Ascending aorta (tissue), 2 donors: ENCODE data around the gene PLEKHH2. TPM values are rescaled to one million over a fixed set of nuclear protein-coding genes. Genes with fewer than 3 reads are reported as not detected.
A peak's percentile ranks its signal among the peaks of the same experiment; 100 is the strongest.
"Not testable (repeated sequence)": the region's sequence is repeated elsewhere in the genome, so short reads cannot be mapped to it uniquely, and the experiment has no call there.

Experiments
- DNase-seq, 2 donors: peaks; one replicate each; pipeline ENCODE4 v3.0.0-alpha.2; 2019; ENCODE audit warnings: low spot score in 2 of 2
- H3K27ac ChIP-seq, 2 donors: fragments of 200-600 bp; sonication (generic); one replicate each; pipeline ENCODE4 v1.5.1; 2016 to 2017; ENCODE audit warnings: mild to moderate bottlenecking in 1 of 2
- H3K27me3 ChIP-seq: fragments of 200-600 bp; sonication (generic); one replicate; pipeline ENCODE4 v1.5.1; 2017
- H3K36me3 ChIP-seq, 2 donors: fragments of 200-600 bp; sonication (generic); one replicate each; pipeline ENCODE4 v1.5.1; 2016
- H3K4me1 ChIP-seq, 2 donors: fragments of 200-600 bp; sonication (generic); one replicate each; pipeline ENCODE4 v1.5.1; 2016 to 2017; ENCODE audit warnings: mild to moderate bottlenecking in 1 of 2
- H3K4me3 ChIP-seq, 2 donors: fragments of 200-600 bp; sonication (generic); one replicate each; pipeline ENCODE4 v1.5.1; 2016 to 2017; ENCODE audit warnings: mild to moderate bottlenecking in 1 of 2
- H3K9me3 ChIP-seq, 2 donors: fragments of 200-600 bp; sonication (generic); one replicate each; pipeline ENCODE4 v1.5.1; 2016
- intact Hi-C: fragments of 100-400 bp; cut with DNase I; formaldehyde crosslinking; loops from one replicate; pipeline ENCODE4 v1.15.1; 2023
- total RNA-seq: library from RNA; depleted of rRNA; stranded (reverse); fragments of >200 nt; gene quantifications from one replicate; pipeline ENCODE4 v1.1.0, GENCODE V29; 2016
- TF ChIP-seq, protein P1 (sequence below), 3 experiments: fragments of 200-600 bp in 2 of 3; fragments of 450-650 bp in 1 of 3; sonication (generic) in 2 of 3; IDR thresholded peaks; one replicate each; pipeline ENCODE4 v1.5.1; 2016 to 2019; ENCODE audit warnings: antibody characterized with exemption in 3 of 3, mild to moderate bottlenecking in 1 of 3, moderate library complexity in 1 of 3

Gene PLEKHH2
- total RNA-seq, 1 donor from 2014 or later, result 15.0 TPM

GRCh38 chr2:43685357-43685756 lies 48.3 kb downstream of the PLEKHH2 start:
- TF ChIP-seq, protein P1, sequence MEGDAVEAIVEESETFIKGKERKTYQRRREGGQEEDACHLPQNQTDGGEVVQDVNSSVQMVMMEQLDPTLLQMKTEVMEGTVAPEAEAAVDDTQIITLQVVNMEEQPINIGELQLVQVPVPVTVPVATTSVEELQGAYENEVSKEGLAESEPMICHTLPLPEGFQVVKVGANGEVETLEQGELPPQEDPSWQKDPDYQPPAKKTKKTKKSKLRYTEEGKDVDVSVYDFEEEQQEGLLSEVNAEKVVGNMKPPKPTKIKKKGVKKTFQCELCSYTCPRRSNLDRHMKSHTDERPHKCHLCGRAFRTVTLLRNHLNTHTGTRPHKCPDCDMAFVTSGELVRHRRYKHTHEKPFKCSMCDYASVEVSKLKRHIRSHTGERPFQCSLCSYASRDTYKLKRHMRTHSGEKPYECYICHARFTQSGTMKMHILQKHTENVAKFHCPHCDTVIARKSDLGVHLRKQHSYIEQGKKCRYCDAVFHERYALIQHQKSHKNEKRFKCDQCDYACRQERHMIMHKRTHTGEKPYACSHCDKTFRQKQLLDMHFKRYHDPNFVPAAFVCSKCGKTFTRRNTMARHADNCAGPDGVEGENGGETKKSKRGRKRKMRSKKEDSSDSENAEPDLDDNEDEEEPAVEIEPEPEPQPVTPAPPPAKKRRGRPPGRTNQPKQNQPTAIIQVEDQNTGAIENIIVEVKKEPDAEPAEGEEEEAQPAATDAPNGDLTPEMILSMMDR (IDR thresholded peaks at IDR 0.05), result no peak
- no peak overlapping the region for H3K27ac ChIP-seq
- no peaks in the 10 kb centered on the region for H3K36me3 ChIP-seq
- no peak for DNase-seq
- H3K9me3 ChIP-seq, result no peaks in the 10 kb centered on the region
- no peaks in the 10 kb centered on the region for H3K4me1 ChIP-seq
- intact Hi-C loops, result no loop called here
- H3K4me3 ChIP-seq, result no peak overlapping the region
- no peaks in the 10 kb centered on the region for H3K27me3 ChIP-seq

- Histone ChIP-seq H3K4me3 (no peak overlapping the region), H3K27ac (no peak overlapping the region), H3K9me3 (no peaks in the 10 kb centered on the region), H3K27me3 (no peaks in the 10 kb centered on the region), H3K4me1 (no peaks in the 10 kb centered on the region), H3K36me3 (no peaks in the 10 kb centered on the region)
- no peak for DNase-seq
- intact Hi-C loops, result no loop called here
- TF ChIP-seq, protein P1 (IDR thresholded peaks at IDR 0.05), result no peak
These were observed 52.9 kb downstream of the PLEKHH2 start for GRCh38 chr2:43689999-43690398.

DNA sequence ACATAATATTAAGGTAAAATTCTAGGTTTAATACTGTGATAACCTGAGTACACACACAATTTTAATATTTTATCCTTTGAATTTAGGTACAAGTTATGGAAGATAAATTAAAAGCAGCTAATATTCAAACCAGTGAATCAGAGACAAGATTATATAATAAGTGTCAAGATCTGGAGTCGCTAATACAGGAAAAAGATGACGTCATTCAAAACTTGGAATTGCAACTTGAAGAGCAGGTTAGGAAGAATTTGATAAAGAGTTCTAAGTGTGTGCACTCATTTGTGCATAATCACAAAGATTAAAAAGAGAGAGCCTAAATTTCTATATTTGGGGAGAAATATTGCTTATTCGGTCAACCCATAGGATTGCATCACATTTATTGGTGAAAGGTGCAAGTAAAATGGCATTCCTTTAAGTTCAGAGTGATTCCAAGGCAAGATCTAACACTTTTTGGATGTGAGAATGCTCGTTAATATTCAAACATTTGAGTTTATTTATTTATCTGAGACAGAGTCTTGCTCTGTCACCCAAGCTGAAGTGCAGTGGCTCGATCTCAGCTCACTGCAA lies 55.5 kb downstream of the PLEKHH2 start:
- H3K4me3 ChIP-seq, result no peak overlapping the region
- intact Hi-C loops, result no loop called here

DNA sequence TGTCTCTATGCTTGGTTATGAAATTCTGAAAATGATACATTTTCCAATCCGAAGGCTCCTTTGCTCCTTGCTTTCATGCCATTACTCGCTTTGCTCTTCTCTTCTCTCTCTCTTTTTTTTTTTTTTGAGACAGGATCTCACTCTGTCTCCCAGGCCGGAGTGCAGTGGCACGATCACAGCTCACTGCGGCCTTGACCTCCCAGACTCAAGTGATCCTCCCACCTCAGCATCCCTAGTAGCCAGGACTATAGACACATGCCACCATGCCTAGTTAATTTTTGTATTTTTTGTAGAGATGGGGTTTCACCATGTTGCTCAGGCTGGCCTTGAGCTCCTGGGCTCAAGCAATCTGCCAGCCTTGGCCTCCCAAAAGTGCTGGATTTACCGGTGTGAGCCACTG lies 61.1 kb downstream of the PLEKHH2 start:
- H3K9me3 ChIP-seq, H3K36me3 ChIP-seq, H3K27ac ChIP-seq, DNase-seq, H3K4me1 ChIP-seq, H3K27me3 ChIP-seq, intact Hi-C loops, H3K4me3 ChIP-seq: not testable (repeated sequence)

More for the DNA sequence above, 55.5 kb downstream of the PLEKHH2 start:
- Histone ChIP-seq H3K4me1 (no peaks in the 10 kb centered on the region), H3K9me3 (no peaks in the 10 kb centered on the region), H3K27ac (no peak overlapping the region), H3K36me3 (peaks cover 0 to 7% of the 10 kb centered on the region in 2 donors), H3K27me3 (no peaks in the 10 kb centered on the region)
- TF ChIP-seq, protein P1 (IDR thresholded peaks at IDR 0.05), result no peak
- no peak for DNase-seq

DNA sequence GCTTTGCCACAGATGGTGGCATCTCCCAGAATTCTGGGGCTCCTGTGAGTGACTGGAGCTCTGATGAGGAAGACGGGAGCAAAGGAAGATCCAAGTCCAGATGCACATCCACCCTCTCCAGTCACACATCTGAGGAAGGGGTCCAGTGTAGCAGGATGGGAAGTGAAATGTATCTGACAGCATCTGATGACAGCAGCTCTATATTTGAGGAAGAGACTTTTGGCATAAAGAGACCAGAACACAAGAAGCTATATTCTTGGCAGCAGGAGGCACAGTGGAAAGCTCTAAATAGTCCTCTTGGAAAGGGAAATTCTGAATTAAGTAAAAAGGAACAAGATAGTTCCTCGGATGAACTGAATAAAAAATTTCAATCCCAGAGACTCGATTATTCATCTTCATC lies 62.7 kb downstream of the PLEKHH2 start:
- TF ChIP-seq, protein P1 (IDR thresholded peaks at IDR 0.05), result no peak
- no peaks in the 10 kb centered on the region for H3K9me3 ChIP-seq
- H3K27me3 ChIP-seq, result no peaks in the 10 kb centered on the region
- H3K36me3 ChIP-seq, result peaks cover 0 to 7% of the 10 kb centered on the region in 2 donors
- intact Hi-C loops, result loop anchor here (10.0 kb wide), 1 partner anchor 85 kb away; no protein-coding TSS in a partner anchor
- no peaks in the 10 kb centered on the region for H3K4me1 ChIP-seq
- H3K27ac ChIP-seq, result peak overlapping the region in 1 of 2 donors; percentile 18
- DNase-seq, result no peak
- no peak overlapping the region for H3K4me3 ChIP-seq

- Histone ChIP-seq H3K9me3 (no peaks in the 10 kb centered on the region), H3K4me1 (no peaks in the 10 kb centered on the region), H3K27me3 (no peaks in the 10 kb centered on the region), H3K36me3 (no peaks in the 10 kb centered on the region), H3K4me3 (no peak overlapping the region), H3K27ac (no peak overlapping the region)
- TF ChIP-seq, protein P1 (IDR thresholded peaks at IDR 0.05), result no peak
- intact Hi-C loops, result loop anchor here (10.0 kb wide), 1 partner anchor 86 kb away; no protein-coding TSS in a partner anchor
- no peak for DNase-seq
These were observed 64.1 kb downstream of the PLEKHH2 start for GRCh38 chr2:43701111-43701510.
